Astrocyte of the cerebellum (primary cell): ENCODE measurements around the gene CHN1.

ENCODE experiments used
- DNase-seq: peaks from one replicate; pipeline ENCODE4 v3.0.0-alpha.2; 2011; ENCODE audit warnings: low read depth
- H3K4me3 ChIP-seq: 2 replicates; pipeline ENCODE4 v1.5.1; 2011; ENCODE audit warnings: mild to moderate bottlenecking, low read depth, low read length, moderate library complexity
- in situ Hi-C: cut with HindIII; loops from 2 replicates; pipeline ENCODE4 v1.10.0; 2017; ENCODE audit warnings: low sequenced_read_pairs
- TF ChIP-seq, protein P1 (sequence below): IDR thresholded peaks from 2 replicates; pipeline ENCODE4 v1.5.1; 2012; ENCODE audit warnings: low read length, low read depth, moderate library complexity, mild to moderate bottlenecking; ENCODE audit errors: missing control alignments

The CHN1 gene

DNA sequence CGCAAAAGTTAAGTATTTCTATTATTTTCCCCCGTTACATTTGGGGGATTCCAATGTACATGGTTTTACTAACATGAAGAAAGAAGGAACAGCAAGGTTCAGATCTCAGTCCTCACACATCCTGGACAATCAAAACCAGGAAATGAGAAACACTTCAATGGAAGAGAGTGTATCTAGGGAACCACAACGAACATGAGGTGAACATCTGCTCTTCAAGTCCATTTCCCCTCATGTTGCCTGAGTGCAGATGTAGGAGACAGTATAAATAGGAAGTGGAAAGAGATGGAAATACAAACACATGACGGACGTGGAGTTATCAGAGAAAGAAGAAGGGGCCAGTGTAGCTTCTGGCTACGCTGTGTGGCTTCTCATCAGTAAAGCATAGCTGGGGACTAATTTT, 52.6 kb downstream of the CHN1 start:
- no peak overlapping the region for H3K4me3 ChIP-seq
- in situ Hi-C loops, result no loop called here
- no peak for DNase-seq
- TF ChIP-seq, protein P1, sequence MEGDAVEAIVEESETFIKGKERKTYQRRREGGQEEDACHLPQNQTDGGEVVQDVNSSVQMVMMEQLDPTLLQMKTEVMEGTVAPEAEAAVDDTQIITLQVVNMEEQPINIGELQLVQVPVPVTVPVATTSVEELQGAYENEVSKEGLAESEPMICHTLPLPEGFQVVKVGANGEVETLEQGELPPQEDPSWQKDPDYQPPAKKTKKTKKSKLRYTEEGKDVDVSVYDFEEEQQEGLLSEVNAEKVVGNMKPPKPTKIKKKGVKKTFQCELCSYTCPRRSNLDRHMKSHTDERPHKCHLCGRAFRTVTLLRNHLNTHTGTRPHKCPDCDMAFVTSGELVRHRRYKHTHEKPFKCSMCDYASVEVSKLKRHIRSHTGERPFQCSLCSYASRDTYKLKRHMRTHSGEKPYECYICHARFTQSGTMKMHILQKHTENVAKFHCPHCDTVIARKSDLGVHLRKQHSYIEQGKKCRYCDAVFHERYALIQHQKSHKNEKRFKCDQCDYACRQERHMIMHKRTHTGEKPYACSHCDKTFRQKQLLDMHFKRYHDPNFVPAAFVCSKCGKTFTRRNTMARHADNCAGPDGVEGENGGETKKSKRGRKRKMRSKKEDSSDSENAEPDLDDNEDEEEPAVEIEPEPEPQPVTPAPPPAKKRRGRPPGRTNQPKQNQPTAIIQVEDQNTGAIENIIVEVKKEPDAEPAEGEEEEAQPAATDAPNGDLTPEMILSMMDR, result no peak

DNA sequence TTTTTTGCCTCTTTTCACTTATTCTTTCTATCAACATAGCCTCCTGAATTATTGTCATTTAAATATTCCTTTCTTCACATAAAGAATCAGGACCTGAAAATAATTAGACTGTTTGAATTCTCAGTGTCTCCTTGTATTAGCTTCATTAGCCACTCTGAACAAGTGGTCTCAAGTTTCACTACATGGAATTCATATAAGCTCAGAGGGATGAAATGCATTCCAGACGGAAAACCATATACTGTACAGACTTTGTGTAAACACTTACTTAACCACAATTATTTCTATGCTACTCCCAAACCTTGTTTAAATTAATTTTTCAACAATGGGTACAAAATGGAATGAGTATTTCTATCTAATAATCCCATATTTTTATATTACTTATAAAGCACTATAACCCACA, 53.4 kb downstream of the CHN1 start:
- H3K4me3 ChIP-seq, result no peak overlapping the region
- TF ChIP-seq, protein P1, result no peak
- peak; percentile 58 for DNase-seq
- in situ Hi-C loops, result no loop called here

DNA sequence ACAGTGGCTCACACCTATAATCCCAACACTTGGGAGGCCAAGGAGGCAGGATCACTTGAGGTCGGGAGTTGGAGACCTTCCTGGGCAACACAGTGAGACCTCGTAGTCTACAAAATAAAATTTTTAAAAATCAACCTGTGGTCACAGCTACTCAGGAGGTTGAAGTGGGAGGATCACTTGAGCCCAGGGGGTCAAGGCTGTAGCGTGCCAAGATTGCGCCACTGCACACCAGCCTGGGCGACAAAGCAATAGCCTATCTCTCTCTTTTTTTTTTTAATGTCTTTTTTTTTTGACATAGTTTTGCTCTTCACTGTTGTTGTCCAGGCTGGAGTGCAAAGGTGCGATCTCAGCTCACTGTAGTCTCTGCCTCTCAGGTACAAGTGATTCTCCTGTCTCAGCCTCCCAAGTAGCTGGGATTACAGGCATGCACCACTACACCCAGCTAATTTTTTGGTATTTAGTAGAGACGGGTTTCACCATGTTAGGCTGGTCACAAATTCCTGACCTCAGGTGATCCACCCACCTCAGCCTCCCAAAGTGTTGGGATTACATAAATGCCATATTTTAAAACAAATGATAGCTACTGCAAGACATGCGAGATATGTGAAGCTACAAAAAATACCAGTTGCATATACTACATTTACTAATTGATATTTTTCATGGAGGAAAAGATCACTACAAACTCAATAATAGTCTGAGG, 55.0 kb downstream of the CHN1 start:
- in situ Hi-C loops, result no loop called here
- H3K4me3 ChIP-seq, result no peak overlapping the region
- DNase-seq, result no peak
- TF ChIP-seq, protein P1, result no peak

DNA sequence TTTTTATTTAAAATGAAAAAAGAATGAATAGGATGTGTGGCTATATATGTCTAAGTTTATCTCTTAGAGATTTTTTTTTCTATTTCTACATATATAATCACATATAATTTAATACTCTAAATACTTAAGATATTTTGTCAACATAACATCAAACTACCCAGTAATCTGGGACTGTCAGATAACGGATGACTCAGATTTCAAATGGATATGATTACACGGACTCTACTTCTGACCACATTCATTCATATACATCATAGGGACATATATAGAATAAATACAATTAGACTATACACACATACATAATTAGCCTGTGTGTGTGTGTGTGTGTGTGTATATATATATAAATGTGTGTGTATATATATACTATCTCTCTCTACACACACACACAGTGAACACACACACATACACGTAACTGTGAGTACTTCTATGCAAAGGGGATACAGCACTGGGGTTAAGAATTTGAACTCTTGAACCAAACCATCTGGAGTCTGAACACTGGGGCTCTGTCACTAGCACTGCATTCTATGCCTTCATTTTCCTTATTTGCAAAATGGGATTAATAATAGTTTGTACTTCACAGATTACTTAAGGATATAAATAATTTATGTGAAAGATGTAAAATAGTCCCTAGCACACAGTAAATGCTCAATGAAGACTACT, 59.5 kb downstream of the CHN1 start:
- in situ Hi-C loops, result no loop called here

DNA sequence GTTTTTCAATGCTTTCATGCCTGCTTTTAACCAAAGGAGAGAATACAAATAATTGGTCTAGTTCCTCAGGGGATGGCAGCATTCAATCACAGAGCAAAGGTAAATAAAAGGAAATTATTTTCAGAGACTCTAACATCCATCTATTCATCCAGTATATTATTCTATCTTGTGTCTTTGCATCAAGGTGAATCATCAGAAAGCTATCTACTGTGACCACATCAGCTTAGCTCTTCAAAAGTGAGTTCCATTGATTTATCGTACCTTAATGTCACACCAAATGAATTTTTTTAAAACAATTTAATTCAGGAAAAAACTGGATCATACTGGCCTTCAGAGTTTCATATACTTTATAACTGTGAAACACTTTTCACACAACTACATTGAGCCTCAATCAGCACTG, 66.1 kb downstream of the CHN1 start:
- in situ Hi-C loops, result no loop called here
- peak; percentile 55 for DNase-seq
- TF ChIP-seq, protein P1, result no peak
- no peak overlapping the region for H3K4me3 ChIP-seq

More for the DNA sequence above, 59.5 kb downstream of the CHN1 start:
- no peak overlapping the region for H3K4me3 ChIP-seq
- TF ChIP-seq, protein P1, result no peak
- no peak for DNase-seq

DNA sequence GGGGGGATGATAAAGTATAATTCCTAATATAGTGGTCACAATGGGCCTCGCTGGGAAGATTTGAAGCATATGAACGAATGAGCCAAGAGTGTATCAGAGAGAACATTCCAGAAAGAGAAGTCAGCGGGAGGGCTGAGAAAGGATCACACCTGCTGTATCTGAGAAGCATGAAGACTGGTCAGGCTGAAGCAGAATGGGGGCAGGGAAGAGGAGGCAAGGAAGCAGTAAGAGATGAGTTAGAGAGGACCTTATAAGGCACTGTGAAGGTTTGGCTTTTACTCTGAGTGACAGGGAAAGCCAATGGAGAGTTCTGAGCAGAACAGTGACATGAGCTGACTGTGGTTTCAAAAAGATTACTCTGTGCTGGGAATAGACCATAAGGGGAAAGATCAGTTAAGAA, 73.5 kb downstream of the CHN1 start:
- TF ChIP-seq, protein P1, result no peak
- no peak for DNase-seq
- in situ Hi-C loops, result no loop called here
- no peak overlapping the region for H3K4me3 ChIP-seq
